ENCODE results near the gene CAMK2B.

Gene CAMK2B

DNA sequence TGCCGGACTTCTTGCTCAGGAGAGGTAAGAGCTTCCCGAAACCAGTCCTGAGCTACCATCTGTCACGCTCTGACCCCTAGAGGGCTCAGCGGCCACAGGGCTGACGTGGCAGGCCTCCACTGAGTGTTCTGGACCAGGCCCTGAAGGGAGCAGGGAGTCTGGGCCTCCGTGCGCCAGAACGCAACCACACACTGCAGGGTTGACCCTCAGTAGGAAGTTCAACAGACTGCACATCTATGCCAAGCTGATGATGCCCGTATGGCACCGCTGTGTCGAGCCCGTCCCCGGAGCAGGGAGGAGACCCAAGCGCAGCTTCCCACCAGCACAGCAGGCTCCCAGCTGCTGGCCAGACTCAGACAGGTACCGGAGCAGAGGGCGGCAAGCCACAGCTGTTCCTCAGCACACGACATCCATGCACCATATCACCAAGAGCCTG is 39.2 kb downstream of the CAMK2B start:
- DNase-seq, result no peak

DNA sequence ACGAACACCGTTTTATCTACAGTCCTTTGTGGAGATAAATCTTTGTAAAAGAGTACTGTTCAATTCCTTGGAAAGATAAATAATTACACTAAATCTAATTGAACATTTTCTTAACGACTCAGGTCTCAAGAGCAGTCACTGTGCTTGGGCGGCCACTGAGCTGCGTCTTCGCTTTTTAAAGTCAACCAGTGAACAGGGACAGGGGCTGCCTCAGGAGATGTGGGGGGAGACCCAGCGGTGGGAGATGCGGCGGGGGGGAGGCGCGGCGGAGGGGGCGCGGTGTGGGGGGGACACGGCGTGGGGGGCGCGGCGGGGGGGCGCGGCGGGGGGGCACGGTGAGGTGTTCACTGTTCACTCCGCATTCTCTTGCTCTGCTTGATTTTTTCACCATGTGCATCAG is 39.8 kb downstream of the CAMK2B start:
- DNase-seq, result no peak

DNA sequence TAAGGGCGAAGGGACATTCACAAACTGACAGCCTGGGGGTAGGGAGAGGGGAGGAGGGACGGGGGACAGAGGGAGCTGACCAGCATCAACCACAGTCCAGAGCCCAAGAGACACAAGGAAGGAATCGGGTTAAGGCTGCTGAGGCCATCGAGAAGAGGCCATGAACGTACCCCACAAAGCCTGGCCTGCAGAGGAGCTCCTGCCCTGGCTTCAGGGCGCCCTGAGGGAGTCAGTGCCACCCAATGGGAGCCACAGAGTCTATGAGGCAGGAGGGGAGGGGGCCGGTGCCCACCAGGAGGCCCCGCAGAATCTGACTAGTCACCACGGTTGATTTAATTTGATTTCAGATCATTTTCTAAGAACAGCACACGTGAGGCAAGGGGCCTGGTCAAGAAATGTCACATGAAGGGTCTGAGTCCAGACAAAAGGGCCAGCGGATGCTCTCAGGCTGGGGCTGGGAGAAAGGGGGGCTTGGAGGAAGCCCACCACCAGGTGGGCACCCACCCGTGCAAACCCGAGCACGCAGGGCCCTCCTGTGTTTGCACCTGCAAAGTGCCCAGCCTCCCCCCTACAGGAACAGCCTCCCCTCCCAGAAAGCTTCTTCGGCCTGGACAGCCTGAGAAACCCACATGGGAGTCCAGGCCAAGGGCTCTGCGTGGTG is 40.4 kb downstream of the CAMK2B start:
- no peak for DNase-seq

DNA sequence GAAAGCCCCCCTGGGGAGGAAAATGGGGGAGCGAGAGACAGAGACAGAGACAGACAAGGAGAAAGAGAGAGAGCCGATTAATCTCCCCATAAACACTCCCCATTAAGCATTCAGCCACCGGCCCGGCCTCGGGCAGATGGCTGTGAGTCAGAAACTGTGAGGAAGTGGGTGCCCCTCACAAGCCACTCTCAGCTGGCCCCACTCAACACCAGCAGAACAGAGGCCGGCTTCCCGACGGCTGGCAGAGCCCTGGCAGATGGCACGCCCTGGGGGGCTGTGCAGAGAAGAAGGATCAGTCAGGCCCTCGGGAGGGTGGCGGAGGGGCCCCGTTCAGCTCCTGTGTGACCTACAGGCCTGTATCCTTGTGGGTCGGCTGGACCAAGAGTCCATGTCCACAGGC is 41.2 kb downstream of the CAMK2B start:
- DNase-seq, result no peak

DNA sequence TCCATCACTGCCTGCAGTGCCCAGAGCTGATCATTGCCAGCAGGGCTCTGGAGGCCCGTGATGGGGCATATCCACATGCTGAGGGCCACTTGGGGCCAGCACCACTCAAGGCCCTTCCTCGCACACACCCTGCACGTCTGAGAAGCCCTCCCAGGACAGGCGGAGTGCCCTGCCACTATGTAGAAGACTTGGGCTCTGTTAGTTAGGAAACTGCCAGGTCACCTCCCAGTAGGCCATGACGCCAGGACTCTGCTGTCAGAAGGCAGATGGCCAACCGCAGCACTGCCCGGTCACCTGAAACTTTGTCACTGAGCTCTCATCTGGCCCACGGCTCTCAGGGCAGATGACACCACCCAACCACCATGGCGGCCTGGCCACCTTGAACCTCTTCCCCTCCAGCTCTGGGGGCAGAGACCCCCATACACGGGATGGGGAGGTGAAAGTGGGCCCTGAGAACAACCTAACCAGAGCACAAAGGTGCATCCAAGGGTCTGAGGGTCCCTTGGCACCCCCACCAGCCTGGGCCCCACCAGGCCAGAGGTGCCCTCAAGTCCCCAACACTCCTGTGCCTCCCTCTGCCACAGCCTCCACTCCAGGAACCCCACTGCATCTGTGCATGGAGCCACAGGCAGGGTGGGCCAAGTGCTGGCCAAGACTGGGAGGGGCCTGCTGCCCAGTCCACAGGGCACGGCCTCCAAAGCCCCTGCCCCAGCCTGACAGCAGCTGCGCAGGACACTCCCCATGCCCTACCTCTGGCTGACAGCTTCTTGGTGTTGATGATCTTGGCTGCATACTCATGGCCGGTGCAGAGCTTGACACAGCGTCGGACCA is 41.8 kb downstream of the CAMK2B start:
- DNase-seq, result no peak

DNA sequence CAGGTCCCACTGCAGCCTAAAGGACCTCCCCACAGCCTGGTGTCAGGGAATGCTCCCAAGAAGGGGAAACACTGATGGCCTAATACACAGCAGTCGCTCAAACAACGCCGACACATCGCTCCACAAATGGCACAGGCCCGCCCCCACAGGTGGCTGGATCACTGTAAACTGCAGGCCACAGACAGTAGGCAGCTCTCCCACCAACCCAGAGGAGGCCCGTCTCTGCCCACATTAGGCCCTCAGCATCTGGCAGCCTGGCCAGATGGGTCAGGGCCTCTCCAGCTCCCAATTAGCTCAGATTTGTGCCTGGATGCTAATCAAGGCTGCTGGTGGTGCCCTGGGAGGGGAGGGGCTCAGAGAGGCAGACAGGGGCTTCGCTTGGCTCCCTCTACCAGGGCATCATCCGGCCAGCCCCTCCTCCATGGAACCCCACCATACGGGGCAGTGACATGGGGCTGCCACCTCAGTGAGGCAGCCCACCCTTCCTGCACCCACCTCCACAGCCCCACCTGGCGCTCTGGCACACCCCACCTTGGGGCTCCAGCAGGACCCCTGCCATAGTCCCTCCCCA is 42.7 kb downstream of the CAMK2B start:
- no peak for DNase-seq

DNA sequence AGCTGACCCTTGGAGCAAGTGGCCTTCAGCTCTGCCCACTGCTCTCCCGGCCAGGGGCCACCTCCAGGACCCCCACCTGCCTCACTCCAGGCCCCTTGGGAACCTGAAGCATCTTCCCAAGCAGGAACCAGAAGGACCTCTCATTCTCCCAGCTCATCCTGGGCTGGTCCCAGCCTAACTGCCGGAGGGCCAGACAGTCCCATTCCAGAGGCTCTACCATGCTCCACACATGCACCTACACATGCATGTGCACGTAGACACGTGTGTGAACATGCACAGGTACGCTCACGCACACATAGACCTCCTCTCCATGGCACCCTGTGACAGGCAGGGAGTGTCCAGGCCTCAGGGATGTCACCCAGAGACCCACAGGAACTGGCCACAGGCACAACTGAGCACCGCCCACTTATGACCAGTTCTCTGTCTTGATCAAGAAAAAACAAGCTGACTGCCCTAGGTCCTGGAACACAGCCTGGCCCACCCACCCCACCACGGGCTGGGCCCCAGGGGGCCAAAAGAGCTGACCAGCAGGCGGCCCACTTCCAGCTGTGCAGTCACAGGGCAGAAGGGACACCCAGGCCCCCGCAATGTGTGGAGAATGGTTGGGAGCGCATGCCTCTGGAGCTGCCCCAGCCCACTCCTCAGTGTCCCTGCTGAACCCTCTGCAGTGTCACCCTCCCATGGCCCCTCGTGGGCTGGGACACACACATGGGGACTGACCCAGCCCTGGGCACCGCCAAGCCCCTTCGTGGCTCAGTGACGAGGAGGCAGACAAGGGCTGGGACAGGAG is 43.4 kb downstream of the CAMK2B start:
- no peak for DNase-seq

DNA sequence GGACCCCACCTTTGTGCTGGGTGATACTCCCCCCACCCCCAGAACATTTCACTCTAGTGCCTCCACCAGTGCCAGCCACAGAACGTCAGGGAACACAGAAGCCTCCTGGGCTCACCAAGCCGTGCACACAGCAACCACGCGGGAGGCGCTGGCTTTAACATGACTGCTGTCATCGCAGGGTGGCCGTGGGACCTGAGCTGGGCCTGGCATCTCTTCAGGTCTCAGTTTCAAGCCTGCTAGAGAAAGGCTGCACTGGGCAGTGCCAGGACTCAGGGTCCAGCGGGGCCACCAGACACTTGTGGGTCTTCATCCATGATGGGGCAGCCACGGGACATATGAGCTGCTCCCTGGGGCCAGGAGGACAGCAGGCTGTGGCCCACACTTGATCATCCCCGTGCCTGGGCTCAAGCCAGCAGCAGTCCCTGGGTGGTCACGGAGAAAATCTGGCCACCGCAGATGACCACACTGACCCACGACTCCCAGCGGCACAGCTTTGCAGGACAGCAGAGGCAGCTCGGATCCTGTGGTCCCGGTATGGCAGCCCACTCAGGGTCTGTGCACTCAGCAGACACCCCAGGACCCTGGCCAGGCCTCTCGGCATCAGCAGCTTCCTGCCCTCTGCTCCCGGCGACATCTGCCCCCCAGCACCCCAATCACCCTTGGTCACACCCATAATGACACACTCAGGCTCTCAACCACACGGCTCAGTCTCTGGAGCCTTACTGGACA is 44.2 kb downstream of the CAMK2B start:
- DNase-seq, result no peak

DNA sequence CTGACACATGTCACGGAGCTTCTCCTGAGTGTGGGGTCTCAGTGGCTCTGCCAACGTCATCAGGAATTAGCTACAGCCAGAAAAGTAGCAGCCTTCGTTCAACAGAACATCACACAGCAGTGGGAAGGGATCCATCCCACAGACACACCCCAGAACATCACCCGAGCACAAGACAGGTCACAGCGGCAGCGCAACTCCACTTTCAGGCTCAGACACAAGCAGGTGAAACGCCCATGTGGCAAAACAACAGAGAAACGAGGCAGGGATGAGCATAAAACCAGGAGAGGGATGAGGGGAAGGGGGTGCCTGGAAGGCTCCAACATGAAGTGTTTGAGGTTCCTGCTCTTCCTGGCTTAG is 44.8 kb downstream of the CAMK2B start:
- no peak for DNase-seq

DNA sequence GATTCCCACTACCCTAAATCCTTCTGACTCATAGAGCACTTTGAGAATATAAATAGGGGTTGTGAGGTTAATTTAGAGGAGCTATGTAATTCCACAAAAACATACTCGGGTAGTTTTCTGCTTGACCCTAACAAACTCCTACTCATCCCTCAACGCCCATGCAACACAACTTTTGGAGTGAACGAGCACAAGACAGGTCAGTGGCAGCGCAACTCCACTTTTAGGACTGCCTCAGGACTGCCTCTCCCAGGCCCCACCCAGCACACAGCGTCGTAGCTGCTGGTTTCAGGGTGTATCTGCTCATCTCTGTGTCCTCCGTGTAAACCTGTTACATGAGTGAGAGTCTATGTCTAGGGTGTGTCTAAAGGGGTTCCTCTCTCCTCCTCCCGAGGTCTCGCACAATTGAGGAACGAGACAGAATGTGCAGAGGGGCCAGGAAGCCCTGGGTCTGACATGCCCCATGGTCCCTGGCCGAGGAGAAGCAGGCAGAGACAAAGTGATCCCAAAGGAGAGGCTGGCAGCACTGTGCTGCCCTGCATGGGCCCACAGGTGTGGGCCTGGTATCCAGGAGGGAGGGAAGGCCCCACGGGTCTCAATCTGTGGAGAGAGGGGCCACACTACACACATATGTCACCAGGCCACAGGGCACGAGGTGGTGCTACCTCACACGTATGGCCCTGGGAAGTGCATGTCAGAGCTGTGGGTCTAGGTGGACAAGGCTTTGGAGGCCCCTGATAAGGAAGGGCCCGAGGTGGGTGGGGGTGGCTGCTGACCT is 45.5 kb downstream of the CAMK2B start:
- DNase-seq, result no peak

DNA sequence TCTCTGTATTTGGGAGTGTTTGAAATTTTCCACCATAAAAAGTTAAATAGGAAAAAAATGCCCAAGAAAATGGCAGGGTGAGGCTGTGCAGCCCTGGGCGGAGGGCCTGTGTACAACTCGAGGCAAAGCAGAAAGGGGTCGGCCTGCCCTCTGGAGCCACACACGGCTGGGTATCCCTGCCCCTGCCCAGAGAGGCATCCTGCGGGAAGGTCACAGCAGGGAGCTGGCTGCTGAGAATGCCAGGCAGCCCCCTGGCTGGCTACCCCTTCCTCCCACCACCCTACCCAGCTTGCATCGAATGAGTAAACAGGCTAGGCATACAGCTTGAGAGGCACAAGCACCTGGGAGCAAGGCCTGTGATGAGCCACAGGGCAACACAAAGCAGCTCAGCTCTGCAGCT is 46.1 kb downstream of the CAMK2B start:
- no peak for DNase-seq

DNA sequence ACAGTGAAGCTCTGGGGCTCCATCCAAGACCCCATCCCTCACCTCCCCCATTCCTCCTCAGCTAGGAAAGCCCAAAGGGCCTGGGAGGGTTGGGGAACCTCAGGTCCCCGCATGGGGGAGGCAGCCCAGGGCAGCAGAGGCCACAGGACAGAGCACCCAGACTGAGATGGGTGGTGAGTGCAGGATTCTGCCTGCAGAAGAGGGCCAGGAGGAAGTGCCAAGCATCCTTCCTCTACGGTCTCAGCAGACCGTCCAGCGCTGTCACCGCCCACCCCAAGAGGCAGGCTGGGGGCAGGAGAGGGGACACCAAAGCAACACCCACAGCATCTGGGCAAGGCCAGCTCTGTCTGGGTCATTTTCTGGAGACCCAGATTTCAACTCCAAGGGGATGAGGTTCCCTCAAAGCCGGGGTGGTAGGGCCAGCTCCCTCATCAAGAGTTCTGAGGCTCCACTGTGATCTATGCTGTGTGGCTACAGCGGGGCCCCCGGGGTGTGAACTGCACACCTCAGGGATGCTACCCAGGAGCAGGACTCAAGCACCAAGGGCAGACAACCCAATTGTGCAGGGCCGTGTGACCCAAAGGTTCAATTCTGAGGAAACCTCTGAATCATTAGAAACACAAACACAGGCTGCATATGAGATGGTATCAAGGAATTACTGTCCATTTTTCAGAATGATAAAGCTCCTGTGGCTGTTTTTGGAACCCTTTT is 46.8 kb downstream of the CAMK2B start:
- DNase-seq, result no peak

DNA sequence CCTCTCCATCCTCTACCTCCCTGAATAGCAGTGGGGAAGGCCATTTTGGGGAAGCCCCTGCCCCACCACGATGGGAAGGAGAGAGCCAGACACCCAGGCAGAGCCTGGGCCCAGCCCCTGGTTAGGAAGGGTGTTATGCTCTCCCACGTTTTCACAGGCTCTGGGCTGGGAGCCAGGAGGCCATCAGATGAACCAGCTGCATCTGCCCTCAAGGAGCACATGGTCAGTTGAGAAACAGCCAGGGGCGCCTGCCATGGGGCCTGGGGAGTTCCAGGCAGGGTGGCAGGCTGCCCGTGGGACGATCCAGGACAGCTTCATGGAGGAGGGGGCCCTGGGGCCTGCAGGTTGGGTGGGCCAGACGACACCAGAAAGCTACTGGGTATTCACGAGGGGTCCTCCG is 47.5 kb downstream of the CAMK2B start:
- DNase-seq, result no peak

DNA sequence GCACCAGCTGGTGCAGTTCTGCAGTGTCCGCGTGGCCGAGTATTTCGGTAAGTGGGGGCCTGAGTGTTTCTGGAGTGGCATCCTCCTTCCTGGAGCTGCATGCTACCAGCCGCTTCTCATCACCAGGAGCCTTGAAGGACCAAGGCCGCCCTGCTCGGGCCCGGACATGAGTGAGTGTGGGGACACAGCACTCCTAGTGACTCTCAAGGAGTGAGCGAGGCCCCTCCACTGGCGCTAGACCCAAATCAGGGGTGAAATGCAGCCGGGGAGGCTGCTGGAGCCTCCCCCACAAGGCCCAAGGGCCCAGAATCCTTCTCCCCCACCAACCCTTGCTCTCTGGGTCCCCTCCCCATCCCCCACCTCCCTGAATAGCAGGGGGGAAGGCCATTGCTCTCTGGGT is 48.0 kb downstream of the CAMK2B start:
- DNase-seq, result no peak

DNA sequence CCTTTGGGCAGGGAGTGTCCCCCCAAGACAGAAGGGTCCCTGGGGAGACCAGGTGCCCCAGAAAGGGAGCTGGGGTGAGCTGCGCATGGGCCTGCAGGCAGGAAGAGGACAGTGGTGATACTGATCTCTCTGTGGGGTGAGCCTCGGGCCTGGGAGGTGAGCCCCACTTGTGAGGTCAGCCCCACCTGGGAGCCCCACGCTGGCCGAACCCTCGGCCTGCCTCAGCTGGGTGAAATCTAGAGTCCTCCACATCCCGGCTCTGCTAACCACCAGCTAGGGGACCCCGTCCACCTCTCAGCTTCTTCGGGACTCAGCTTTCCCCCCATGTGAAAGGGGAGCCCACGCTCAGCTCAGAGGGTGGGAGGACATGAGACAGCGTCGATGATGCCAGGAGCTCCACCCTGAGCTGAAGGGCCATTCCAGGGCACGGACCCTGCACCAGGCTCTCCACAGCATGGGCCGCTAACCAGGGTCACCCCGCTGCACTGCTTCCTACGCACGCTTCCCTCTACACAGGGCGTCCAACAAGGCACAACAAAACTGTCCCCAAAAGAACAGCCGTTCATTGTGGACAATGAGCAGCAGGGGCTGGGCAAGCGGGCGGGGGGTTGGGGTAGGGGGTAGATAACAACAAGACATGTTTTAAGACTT is 48.7 kb downstream of the CAMK2B start:
- DNase-seq, result no peak

DNA sequence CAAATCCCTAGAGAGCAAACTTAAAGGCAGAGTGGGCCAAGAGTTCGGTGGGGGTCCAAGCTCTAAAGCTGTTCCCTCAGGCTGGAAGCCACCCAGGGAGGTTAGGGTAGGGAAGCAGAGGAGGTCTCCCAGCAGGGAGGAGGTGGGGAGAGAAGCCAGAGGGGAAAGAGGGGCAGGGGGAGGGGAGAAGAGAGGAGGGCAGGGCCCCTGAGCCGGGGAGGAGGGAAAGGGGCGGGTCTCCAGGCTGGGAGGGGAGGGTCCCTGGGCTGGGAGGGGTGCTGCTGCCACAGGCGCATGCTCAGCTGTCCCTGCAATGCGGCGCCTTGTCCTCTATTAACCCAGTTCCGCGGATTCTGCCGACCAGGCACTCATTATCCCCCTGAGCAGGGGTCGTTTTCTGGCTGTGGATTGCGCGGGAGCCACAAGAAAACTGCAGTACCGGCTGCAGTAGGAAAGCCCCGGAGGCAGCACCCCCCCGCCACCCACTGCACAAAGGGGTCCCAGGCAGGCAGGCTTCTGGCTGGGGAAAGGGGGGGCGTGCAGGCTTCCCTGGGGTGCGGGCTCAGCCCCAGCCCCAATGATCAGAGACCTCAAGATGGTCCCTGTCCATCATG is 49.3 kb downstream of the CAMK2B start:
- DNase-seq, result no peak

DNA sequence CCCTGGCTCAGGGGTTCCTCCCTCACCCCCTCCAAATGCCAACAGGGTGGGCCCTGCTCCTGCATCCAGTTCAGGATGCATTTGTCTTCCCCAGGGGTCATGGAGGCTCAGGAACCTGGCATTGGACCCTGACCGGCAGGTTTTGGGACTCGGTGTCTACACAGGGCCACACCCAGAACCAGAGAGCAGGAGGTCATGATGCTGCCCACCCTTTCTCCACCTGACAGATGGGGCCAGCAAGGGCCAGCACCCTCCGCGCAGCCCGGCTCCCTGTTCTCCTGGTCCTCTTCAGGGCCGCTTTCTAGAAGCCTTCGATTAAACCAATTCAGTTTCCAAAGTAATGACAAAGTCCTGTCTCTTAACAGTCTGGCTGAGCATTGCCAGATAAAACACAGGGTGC is 50.2 kb downstream of the CAMK2B start:
- DNase-seq, result no peak

DNA sequence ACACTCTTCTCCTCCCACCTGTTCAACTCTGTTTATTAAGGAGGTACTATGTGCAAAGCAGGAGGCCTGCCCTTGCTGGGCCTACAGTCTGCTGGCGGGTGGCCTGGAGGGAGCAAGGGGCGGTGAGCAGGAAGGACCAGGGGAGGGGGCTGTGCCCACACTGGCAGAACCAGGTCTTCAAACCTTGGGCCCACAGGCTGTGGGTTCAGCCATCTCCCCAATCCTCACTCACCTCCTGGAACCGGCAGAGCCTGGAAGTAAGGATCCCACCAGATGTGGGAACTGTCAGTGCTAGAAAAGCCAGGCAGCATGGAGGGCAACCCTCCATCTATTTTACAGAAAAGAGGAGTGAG is 50.8 kb downstream of the CAMK2B start:
- no peak for DNase-seq

DNA sequence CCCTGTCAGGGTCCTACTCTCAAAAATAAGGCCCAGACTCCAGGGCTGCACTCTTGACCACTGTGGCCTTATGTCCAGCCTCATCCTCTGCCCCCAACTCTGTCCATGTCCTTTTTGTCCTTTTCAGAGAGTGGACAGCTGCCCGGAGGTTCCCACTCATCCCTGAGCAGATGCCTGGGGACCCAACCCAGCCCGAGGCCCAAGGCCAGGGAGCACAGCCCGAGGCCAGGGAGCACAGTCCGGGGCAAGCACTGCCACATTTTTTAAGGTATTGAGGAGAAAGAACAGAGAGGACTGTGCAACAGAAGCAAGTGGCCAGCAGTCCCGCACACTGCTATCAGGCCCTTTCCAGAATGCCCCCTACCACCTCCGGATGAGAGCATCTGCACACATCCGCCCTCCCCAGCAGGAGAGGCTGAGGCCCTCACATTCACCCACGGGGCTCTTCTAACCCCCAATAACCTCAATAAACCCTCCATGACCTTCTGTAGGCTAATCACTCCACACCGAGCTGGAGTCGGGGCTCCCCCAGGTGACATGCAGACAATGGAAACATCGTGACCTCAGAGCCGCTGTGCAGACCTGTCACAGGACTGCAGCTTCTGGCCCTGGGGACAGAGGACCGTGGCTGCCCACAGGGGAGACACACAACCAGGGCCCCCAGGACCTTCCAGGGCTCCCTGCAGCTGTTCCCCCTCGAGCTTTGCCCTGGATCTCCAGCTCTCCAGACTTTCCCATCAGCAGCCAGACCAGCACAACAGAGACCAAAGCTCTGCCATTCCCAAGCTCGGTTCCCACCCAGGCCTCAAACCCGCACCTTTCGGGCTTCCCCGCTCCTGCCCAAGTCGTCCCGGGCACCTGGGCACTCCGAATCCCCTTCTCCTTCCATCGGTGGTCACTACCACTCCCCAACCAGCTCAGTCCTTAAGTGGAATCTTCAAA is 51.4 kb downstream of the CAMK2B start:
- no peak for DNase-seq

All from hippocampal formation (tissue), 2 donors.